Uterus (tissue), 4 donors: ENCODE measurements around the gene SLC37A4. TPM values are rescaled to one million over a fixed set of nuclear protein-coding genes. Genes with fewer than 3 reads are reported as not detected.
A peak's percentile ranks its signal among the peaks of the same experiment; 100 is the strongest.

Source experiments
- DNase-seq, 2 donors: peaks; one replicate each; pipeline ENCODE4 v3.0.0-alpha.2; 2019 to 2020
- H3K27ac ChIP-seq, 2 donors: fragments of 200-600 bp; sonication (generic); 1 replicate in 1 of 2; 2 replicates in 1 of 2; pipeline ENCODE4 v1.5.1; 2016 to 2018
- H3K27me3 ChIP-seq, 2 donors: fragments of 200-600 bp; sonication (generic); one replicate each; pipeline ENCODE4 v1.5.1; 2018 to 2019; ENCODE audit warnings: control low read depth in 1 of 2
- H3K36me3 ChIP-seq, 2 donors: fragments of 200-600 bp; sonication (generic); one replicate each; pipeline ENCODE4 v1.5.1; 2019; ENCODE audit warnings: control low read depth in 1 of 2
- H3K4me1 ChIP-seq, 2 donors: fragments of 200-600 bp; sonication (generic); one replicate each; pipeline ENCODE4 v1.5.1; 2018 to 2019; ENCODE audit warnings: control low read depth in 1 of 2
- H3K4me3 ChIP-seq, 2 donors: fragments of 200-600 bp; sonication (generic); 1 replicate in 1 of 2; 2 replicates in 1 of 2; pipeline ENCODE4 v1.5.1; 2018 to 2019; ENCODE audit warnings: mild to moderate bottlenecking in 1 of 2
- H3K9me3 ChIP-seq, 2 donors: fragments of 200-600 bp; sonication (generic); one replicate each; pipeline ENCODE4 v1.5.1; 2019; ENCODE audit warnings: control low read depth in 1 of 2
- POLR2A ChIP-seq, 2 donors: fragments of 450-650 bp; IDR thresholded peaks; one replicate each; pipeline ENCODE4 v1.6.1; 2016; ENCODE audit warnings: antibody characterized with exemption in 2 of 2, mild to moderate bottlenecking in 1 of 2, moderate library complexity in 1 of 2
- intact Hi-C: fragments of 100-400 bp; cut with DNase I; formaldehyde crosslinking; loops from one replicate; pipeline ENCODE4 v1.15.1; 2023; ENCODE audit warnings: low total_unique reads
- total RNA-seq, 4 donors: library from RNA; depleted of rRNA in 3 of 4; stranded (reverse); fragments of >200 nt in 3 of 4; gene quantifications; one replicate each; pipeline versions ENCODE4 v1.1.0 to v1.2.4, GENCODE V29; 2014 to 2023
- TF ChIP-seq, protein P1 (sequence below), 4 experiments: fragments of 200-600 bp in 2 of 4; fragments of 450-650 bp in 2 of 4; sonication (generic) in 2 of 4; IDR thresholded peaks; one replicate each; pipeline ENCODE4 v1.5.1; 2016 to 2019; ENCODE audit warnings: antibody characterized with exemption in 4 of 4, mild to moderate bottlenecking in 2 of 4, moderate library complexity in 1 of 4
- donor health status: DM: yes; HTN: yes; CAD: no.

The SLC37A4 gene
- total RNA-seq, 4 donors from 2014 or later = 7.4 to 18.1 (median 11.9) TPM

DNA sequence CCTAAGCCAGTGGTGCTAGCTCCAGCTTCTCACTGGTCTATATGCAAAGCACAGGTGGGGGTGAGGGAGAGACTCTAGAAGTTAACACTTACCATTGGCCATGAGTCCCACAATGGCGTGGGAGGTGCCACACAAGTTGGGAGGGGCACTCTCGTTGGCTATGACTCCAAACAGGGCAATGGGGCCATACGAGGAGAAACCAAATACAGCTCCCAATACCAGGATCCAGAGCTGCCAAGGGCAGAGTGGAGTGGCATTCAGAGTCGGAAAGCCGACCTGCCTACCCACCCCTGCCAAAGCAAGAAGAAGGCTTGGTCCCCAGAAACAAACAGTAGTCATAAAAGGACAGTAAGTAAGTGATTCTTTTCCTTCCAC, 5.6 kb downstream of the SLC37A4 start:
- H3K36me3 ChIP-seq = no peaks in the 10 kb centered on the region
- H3K9me3 ChIP-seq = no peaks in the 10 kb centered on the region
- H3K27me3 ChIP-seq = no peaks in the 10 kb centered on the region
- H3K4me3 ChIP-seq = no peak overlapping the region
- DNase-seq = no peak
- intact Hi-C loops = no loop called here
- peaks cover 4 to 9% of the 10 kb centered on the region in 2 donors for H3K4me1 ChIP-seq
- H3K27ac ChIP-seq = peak overlapping the region in 1 of 2 donors; percentile 23
- no peak for TF ChIP-seq POLR2A (IDR thresholded peaks at IDR 0.05)
- TF ChIP-seq, protein P1, sequence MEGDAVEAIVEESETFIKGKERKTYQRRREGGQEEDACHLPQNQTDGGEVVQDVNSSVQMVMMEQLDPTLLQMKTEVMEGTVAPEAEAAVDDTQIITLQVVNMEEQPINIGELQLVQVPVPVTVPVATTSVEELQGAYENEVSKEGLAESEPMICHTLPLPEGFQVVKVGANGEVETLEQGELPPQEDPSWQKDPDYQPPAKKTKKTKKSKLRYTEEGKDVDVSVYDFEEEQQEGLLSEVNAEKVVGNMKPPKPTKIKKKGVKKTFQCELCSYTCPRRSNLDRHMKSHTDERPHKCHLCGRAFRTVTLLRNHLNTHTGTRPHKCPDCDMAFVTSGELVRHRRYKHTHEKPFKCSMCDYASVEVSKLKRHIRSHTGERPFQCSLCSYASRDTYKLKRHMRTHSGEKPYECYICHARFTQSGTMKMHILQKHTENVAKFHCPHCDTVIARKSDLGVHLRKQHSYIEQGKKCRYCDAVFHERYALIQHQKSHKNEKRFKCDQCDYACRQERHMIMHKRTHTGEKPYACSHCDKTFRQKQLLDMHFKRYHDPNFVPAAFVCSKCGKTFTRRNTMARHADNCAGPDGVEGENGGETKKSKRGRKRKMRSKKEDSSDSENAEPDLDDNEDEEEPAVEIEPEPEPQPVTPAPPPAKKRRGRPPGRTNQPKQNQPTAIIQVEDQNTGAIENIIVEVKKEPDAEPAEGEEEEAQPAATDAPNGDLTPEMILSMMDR (IDR thresholded peaks at IDR 0.05) = no peak

DNA sequence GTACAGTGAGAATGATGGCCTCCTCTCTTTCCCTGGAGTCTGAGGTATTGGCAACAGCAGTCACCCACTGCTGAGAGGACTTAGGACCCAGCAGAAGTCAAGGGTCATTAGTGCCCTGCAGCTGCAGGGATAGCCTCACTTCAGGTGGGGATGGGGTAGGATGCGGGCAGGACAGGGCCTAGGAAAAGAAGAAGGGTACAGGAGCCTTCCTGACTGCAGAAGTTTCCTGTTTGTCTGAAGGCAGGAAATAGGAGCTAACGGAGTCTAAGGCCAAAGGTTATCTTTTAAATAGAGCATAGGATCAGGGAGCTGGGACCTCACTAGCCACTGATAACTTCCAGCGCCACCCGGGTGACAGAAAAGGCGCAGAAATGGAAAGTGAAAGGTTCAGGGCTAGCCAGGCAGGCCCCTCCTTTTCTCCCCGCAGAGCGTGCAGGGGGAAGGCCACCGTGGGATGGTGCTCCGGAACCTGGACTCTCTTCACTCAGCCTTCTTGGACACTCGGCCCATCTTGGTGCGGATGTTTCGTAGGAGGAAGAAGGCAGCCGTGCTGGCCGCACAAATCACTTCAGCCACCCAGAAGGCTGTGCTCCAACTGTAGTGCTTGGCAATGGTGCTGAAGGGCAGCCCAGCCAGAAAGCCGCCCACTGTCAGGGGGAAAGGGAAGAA, 6.1 kb downstream of the SLC37A4 start:
- H3K27ac ChIP-seq = peak overlapping the region in 1 of 2 donors; percentile 23
- no peak overlapping the region for H3K4me3 ChIP-seq
- no peaks in the 10 kb centered on the region for H3K36me3 ChIP-seq
- DNase-seq = no peak
- no peak for TF ChIP-seq POLR2A (IDR thresholded peaks at IDR 0.05)
- TF ChIP-seq, protein P1 (IDR thresholded peaks at IDR 0.05) = no peak
- intact Hi-C loops = no loop called here
- H3K9me3 ChIP-seq = no peaks in the 10 kb centered on the region
- H3K4me1 ChIP-seq = peaks cover 4 to 13% of the 10 kb centered on the region in 2 donors
- H3K27me3 ChIP-seq = no peaks in the 10 kb centered on the region

GRCh38 chr11:119023741-119024140, 6.9 kb downstream of the SLC37A4 start:
- DNase-seq = no peak
- Histone ChIP-seq H3K27me3 (no peaks in the 10 kb centered on the region), H3K27ac (no peak overlapping the region), H3K9me3 (no peaks in the 10 kb centered on the region), H3K4me3 (no peak overlapping the region), H3K4me1 (peaks cover 4 to 13% of the 10 kb centered on the region in 2 donors), H3K36me3 (no peaks in the 10 kb centered on the region)
- TF ChIP-seq POLR2A (IDR thresholded peaks at IDR 0.05) = no peak
- TF ChIP-seq, protein P1 (IDR thresholded peaks at IDR 0.05) = no peak
- intact Hi-C loops = no loop called here

DNA sequence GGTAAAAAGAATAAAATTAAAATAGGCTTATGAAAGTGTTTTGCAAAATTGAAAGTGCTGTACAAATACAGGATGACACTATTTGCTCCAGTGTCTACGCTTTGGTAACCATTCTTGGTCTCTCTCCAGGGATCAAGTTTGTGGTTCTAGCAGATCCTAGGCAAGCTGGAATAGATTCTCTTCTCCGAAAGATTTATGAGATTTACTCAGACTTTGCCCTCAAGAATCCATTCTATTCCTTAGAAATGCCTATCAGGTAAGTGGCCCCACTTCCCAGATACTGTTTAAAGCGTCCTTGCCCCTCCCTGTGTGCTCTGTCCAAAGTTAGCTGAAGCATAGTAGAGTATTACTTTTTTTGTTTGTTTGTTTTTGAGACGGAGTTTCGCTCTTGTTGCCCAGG, 9.0 kb downstream of the SLC37A4 start:
- no peak overlapping the region for H3K27ac ChIP-seq
- H3K36me3 ChIP-seq = no peaks in the 10 kb centered on the region
- no peak overlapping the region for H3K4me3 ChIP-seq
- H3K9me3 ChIP-seq = no peaks in the 10 kb centered on the region
- DNase-seq = no peak
- intact Hi-C loops = no loop called here
- H3K27me3 ChIP-seq = no peaks in the 10 kb centered on the region
- peaks cover 4 to 13% of the 10 kb centered on the region in 2 donors for H3K4me1 ChIP-seq
- no peak for TF ChIP-seq POLR2A (IDR thresholded peaks at IDR 0.05)
- TF ChIP-seq, protein P1 (IDR thresholded peaks at IDR 0.05) = no peak

DNA sequence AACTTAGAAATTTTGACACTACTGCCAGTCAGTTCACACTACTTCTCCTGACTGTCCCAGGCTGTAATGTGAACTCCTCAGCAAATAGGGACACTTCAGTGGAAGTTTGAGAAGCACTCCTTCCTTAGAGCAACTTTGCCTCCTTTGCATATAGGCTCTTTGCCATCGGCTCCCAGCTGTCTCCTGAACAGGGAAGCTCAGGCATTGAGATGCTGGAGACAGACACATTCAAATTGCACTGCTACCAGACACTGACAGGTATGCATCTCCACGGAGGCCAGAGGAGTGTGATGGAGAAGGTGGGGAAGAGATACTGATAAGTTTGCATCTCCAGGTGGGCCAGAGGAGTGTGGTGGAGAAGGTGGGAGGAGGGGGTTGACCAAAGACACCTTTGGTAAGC, 10.7 kb downstream of the SLC37A4 start:
- Histone ChIP-seq H3K27ac (no peak overlapping the region), H3K9me3 (no peaks in the 10 kb centered on the region), H3K36me3 (no peaks in the 10 kb centered on the region), H3K27me3 (no peaks in the 10 kb centered on the region), H3K4me3 (no peak overlapping the region), H3K4me1 (peaks cover 4 to 13% of the 10 kb centered on the region in 2 donors)
- no peak for DNase-seq
- TF ChIP-seq POLR2A (IDR thresholded peaks at IDR 0.05) = no peak
- TF ChIP-seq, protein P1 (IDR thresholded peaks at IDR 0.05) = no peak
- intact Hi-C loops = no loop called here
